GM12878 (cell line): ENCODE data around the gene CCDC186. TPM values are rescaled to one million over a fixed set of nuclear protein-coding genes. Genes with fewer than 3 reads are reported as not detected.

Experiments
- ATF2 ChIP-seq: IDR thresholded peaks from 2 replicates; pipeline ENCODE4 v1.6.1; 2012; ENCODE audit warnings: low read length, inconsistent platforms
- BRCA1 ChIP-seq: IDR thresholded peaks from 2 replicates; pipeline ENCODE4 v1.6.1; 2011; ENCODE audit warnings: low read depth, low read length, improper control_type of control experiment
- CBX5 ChIP-seq: sonication (generic); IDR thresholded peaks from 2 replicates; pipeline ENCODE4 v1.6.1; 2016; ENCODE audit warnings: low read depth, moderate library complexity, mild to moderate bottlenecking, inconsistent platforms
- CEBPB ChIP-seq, 2 experiments: fragments of 150-350 bp in 1 of 2; IDR thresholded peaks; 2 replicates each; pipeline ENCODE4 v1.6.1; 2012 to 2014; ENCODE audit warnings: low read depth in 2 of 2, low read length in 2 of 2, borderline replicate concordance in 1 of 2, inconsistent platforms in 1 of 2
- CREB1 ChIP-seq: IDR thresholded peaks from 2 replicates; pipeline ENCODE4 v1.6.1; 2012; ENCODE audit warnings: low read depth, mild to moderate bottlenecking, inconsistent platforms
- CREM ChIP-seq: IDR thresholded peaks from 2 replicates; pipeline ENCODE4 v1.6.1; 2014; ENCODE audit warnings: antibody characterized with exemption, low read depth
- FOXM1 ChIP-seq: IDR thresholded peaks from 2 replicates; pipeline ENCODE4 v1.6.1; 2012; ENCODE audit warnings: low read depth, mild to moderate bottlenecking, inconsistent platforms, low read length, moderate library complexity
- GABPA ChIP-seq: IDR thresholded peaks from 2 replicates; pipeline ENCODE4 v1.6.1; 2014; ENCODE audit warnings: antibody characterized with exemption, low read depth, mild to moderate bottlenecking, inconsistent platforms
- HSF1 ChIP-seq: fragments of 150-350 bp; IDR thresholded peaks from 2 replicates; pipeline ENCODE4 v1.6.1; 2014; ENCODE audit warnings: mild to moderate bottlenecking, low read depth, low read length
- IKZF2 ChIP-seq, 2 experiments: fragments of 450-650 bp; IDR thresholded peaks; 2 replicates each; pipeline ENCODE4 v1.6.1; 2017; ENCODE audit warnings: mild to moderate bottlenecking in 2 of 2, moderate library complexity in 2 of 2
- IRF4 ChIP-seq: IDR thresholded peaks from 2 replicates; pipeline ENCODE4 v1.6.1; 2011; ENCODE audit warnings: low read depth, low read length
- JUNB ChIP-seq: IDR thresholded peaks from 2 replicates; pipeline ENCODE4 v1.6.1; 2016; ENCODE audit warnings: antibody characterized with exemption, mild to moderate bottlenecking
- MEF2A ChIP-seq: IDR thresholded peaks from 2 replicates; pipeline ENCODE4 v1.6.1; 2011; ENCODE audit warnings: low read depth, mild to moderate bottlenecking, low read length, moderate library complexity; ENCODE audit not compliant: insufficient read depth
- MTA2 ChIP-seq: fragments of 450-650 bp; IDR thresholded peaks from 2 replicates; pipeline ENCODE4 v1.6.1; 2016; ENCODE audit warnings: low read depth, mild to moderate bottlenecking, moderate library complexity
- MTA3 ChIP-seq: IDR thresholded peaks from 2 replicates; pipeline ENCODE4 v1.6.1; 2012; ENCODE audit warnings: low read length, inconsistent platforms, borderline replicate concordance
- NFIC ChIP-seq: IDR thresholded peaks from 2 replicates; pipeline ENCODE4 v1.6.1; 2012; ENCODE audit warnings: low read depth, mild to moderate bottlenecking, inconsistent platforms, low read length, moderate library complexity
- NR2C2 ChIP-seq: IDR thresholded peaks from 2 replicates; pipeline ENCODE4 v1.6.1; 2011; ENCODE audit warnings: borderline replicate concordance, low read depth; ENCODE audit not compliant: control insufficient read depth, insufficient read length
- PML ChIP-seq: IDR thresholded peaks from 2 replicates; pipeline ENCODE4 v1.6.1; 2012; ENCODE audit warnings: low read length, inconsistent platforms
- SIX5 ChIP-seq: IDR thresholded peaks from 2 replicates; pipeline ENCODE4 v1.6.1; 2011; ENCODE audit warnings: mild to moderate bottlenecking, low read depth, low read length, moderate library complexity; ENCODE audit not compliant: severe bottlenecking
- TARDBP ChIP-seq: IDR thresholded peaks from 2 replicates; pipeline ENCODE4 v1.6.1; 2016; ENCODE audit warnings: borderline replicate concordance
- ZBTB11 ChIP-seq: fragments of 450-650 bp; formaldehyde crosslinking; IDR thresholded peaks from 2 replicates; pipeline ENCODE4 v1.5.0; 2022; ENCODE audit warnings: mild to moderate bottlenecking, missing genetic modification characterization
- polyA plus RNA-seq, 11 experiments: library from polyadenylated mRNA; depleted of rRNA in 4 of 11; unstranded in 6 of 11; stranded (reverse) in 5 of 11; fragments of >200 nt; fragmentation: Nextera tagmentation in 4 of 11; fragmentation: Illumina TruSeq in 1 of 11; extraction: Ambion mirVana in 4 of 11; extraction: Trizol in 1 of 11; gene quantifications; 1 replicate in 1 of 11; 2 replicates in 10 of 11; pipeline versions ENCODE4 v1.2.1 to v1.2.3, GENCODE V29; 2011 to 2016; ENCODE audit warnings: inconsistent platforms in 2 of 11, missing spikeins in 2 of 11, low read depth in 1 of 11
- total RNA-seq, 4 experiments: library from RNA; depleted of rRNA in 3 of 4; stranded (reverse); fragments of >200 nt in 3 of 4; fragmentation: Illumina TruSeq in 1 of 4; extraction: Trizol in 1 of 4; gene quantifications; 2 replicates each; pipeline versions ENCODE4 v1.2.1 to v1.2.3, GENCODE V29; 2013 to 2021

Gene CCDC186
- total and polyA plus RNA-seq, 10 of the 15 experiments (the other 5 are each of a cell fraction or from before 2014, with no cell fraction given), result 3.5 to 13.1 (median 7.3) TPM

GRCh38 chr10:114195079-114195478 lies 21.1 kb upstream of the CCDC186 start (continued):
- 0 out of 2 replicates have a peak, but pooled peaks have one; percentile 18 for TF ChIP-seq IRF4
- peak; percentile 90 for TF ChIP-seq MEF2A
- TF ChIP-seq MTA3, result peak; percentile 53; the same call in 1 of the 2 replicates
- TF ChIP-seq ATF2, result peak; percentile 82
- TF ChIP-seq SIX5, result no peak
- peak; percentile 14 to 47; a peak in 1 of 4 replicates for TF ChIP-seq IKZF2 (IDR thresholded peaks at IDR 0.05)
- TF ChIP-seq JUNB, result peak; percentile 89
- peak; percentile 48 for TF ChIP-seq GABPA
- TF ChIP-seq CREB1, result no peak
- peak; percentile 93 for TF ChIP-seq NFIC
- no peak for TF ChIP-seq TARDBP
- peak; percentile 48; the same call in 1 of the 2 replicates for TF ChIP-seq CREM
- TF ChIP-seq BRCA1, result no peak
- peak in 1 of 2 experiments; percentile 79; a peak in 2 of 4 replicates for TF ChIP-seq CEBPB (IDR thresholded peaks at IDR 0.05; ENCODE audit: borderline replicate concordance in 1 of 2, low read depth in 2 of 2, low read length in 2 of 2)
- TF ChIP-seq CBX5, result peak; percentile 73; the same call in 1 of the 2 replicates
- no peak for TF ChIP-seq ZBTB11
- 0 out of 2 replicates have a peak, but pooled peaks have one; percentile 20 for TF ChIP-seq MTA2
- peak; percentile 61; the same call in 1 of the 2 replicates for TF ChIP-seq PML
- peak; percentile 79 for TF ChIP-seq FOXM1
- TF ChIP-seq HSF1, result no peak
- no peak for TF ChIP-seq NR2C2
